GM18505 (cell line): ENCODE results near the gene ZNF227.
"Not testable (repeated sequence)": the region's sequence is repeated elsewhere in the genome, so short reads cannot be mapped to it uniquely, and the experiment has no call there.

Experiments
- ATAC-seq: cut with Tn5 transposase; IDR thresholded peaks from one replicate; pipeline ENCODE4 v1.9.1; 2021; ENCODE audit not compliant: unreplicated experiment
- POLR2A ChIP-seq: IDR thresholded peaks from 4 replicates; pipeline ENCODE4 v1.6.1; 2011; ENCODE audit warnings: borderline replicate concordance; ENCODE audit not compliant: insufficient read depth, insufficient read length; ENCODE audit errors: extremely low read depth

Gene ZNF227

DNA sequence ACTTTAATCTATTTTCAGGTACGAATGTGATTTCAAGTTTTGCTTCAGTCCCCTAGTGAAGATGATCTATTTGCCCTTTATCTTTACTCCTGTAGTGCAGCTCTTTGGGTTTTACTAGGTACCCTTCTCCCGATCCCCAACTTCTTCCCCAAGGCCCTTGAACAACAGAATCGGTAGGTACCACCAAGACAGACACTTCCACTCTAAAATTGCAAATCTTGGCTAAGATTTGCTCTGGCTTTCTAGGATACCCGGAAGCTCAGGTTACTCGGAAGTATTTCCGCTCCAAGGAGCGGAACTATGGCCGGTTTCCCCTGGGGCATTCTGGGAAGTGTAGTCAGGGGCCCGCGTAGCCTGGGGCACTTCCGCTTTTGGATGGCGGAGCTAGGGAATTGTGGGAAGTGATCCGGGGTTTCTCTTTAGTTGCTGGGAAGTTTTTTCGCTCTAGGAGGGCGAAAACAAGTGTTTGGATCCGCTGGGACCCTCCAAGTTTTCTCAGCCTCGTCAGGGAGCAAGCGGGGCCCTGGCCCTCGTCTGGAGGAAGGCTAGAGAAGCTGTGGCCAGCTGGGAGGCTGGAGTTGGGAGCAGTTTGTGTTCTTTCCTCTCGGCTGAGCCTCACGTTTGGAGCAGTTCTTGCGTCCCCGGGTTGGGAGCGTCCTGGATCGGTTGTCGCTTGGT, 5.1 kb upstream of the ZNF227 start:
- peak; percentile 72 for TF ChIP-seq POLR2A
- peak; percentile 82 for ATAC-seq

GRCh38 chr19:44212866-44213346, 574 bp downstream of the ZNF227 start:
- ATAC-seq, result peak; percentile 31
- no peak for TF ChIP-seq POLR2A

- ATAC-seq, result not testable (repeated sequence)
Measured at GRCh38 chr19:44219926-44220325, 7.6 kb downstream of the ZNF227 start.

- ATAC-seq, result not testable (repeated sequence)
Measured at GRCh38 chr19:44220761-44221160, 8.4 kb downstream of the ZNF227 start.

DNA sequence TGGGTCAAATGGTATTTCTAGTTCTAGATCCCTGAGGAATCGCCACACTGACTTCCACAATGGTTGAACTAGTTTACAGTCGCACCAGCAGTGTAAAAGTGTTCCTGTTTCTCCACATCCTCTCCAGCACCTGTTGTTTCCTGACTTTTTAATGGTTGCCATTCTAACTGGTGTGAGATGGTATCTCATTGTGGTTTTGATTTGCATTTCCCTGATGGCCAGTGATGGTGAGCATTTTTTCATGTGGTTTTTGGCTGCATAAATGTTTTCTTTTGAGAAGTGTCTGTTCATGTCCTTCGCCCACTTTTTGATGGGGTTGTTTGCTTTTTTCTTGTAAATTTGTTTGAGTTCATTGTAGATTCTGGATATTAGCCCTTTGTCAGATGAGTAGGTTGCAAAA, 9.0 kb downstream of the ZNF227 start:
- not testable (repeated sequence) for ATAC-seq

DNA sequence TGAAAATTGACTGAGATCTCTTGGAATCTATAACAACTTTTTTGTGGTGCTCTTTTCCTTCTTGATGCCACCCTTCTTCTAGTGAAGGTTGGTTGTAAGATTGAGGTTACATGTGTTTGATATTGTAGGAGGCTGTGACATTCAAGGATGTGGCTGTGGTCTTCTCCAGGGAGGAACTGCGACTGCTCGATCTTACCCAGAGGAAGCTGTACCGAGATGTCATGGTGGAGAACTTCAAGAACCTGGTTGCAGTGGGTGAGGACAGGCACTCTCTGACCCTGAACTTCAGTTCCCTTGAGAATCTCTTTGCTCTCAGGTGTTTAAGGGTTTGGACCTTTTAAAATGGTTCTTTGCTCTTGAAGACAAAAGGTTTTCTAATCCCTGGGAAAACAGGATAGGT, 16.0 kb downstream of the ZNF227 start:
- TF ChIP-seq POLR2A, result no peak
- no peak for ATAC-seq

GRCh38 chr19:44232867-44233266, 20.5 kb downstream of the ZNF227 start:
- ATAC-seq, result no peak
- no peak for TF ChIP-seq POLR2A

- no peak for ATAC-seq
- TF ChIP-seq POLR2A, result no peak
Measured at GRCh38 chr19:44236384-44236783, 24.1 kb downstream of the ZNF227 start.

DNA sequence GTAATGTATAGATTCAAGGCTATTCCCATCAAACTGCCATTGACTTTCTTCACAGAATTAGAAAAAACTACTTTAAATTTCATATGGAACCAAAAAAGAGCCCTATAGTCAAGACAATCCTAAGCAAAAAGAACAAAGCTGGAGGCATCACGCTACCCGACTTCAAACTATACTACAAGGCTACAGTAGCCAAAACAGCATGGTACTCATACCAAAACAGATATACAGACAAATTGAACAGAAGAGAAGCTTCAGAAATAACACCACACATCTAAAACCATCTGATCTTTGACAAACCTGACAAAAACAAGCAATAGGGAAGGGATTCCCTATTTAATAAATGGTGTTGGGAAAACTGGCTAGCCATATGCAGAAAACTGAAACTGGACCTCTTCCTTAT, 40.0 kb downstream of the ZNF227 start:
- not testable (repeated sequence) for ATAC-seq

- ATAC-seq, result not testable (repeated sequence)
Measured at GRCh38 chr19:44253392-44253791, 41.1 kb downstream of the ZNF227 start.

DNA sequence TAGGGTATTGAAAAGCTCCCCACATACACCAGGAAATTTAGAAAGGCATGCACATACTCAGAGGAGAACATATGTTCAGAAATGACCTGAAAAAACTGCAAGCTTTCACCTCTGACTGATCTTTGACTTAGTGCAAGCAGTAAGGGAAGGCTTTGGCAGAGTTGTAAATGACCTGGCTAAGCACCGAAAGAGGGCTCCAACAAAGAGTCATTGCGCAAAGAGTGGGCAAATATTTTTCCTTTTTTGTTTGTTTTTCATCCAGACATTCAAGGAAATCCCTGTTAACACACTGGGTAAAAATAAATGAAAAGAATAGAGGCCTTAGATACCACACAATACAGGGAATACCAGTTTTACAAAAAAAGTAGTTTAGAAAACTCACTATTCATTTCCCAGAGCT, 42.2 kb downstream of the ZNF227 start:
- no peak for TF ChIP-seq POLR2A
- ATAC-seq, result no peak

GRCh38 chr19:44255705-44256411, 43.5 kb downstream of the ZNF227 start:
- no peak for ATAC-seq
- TF ChIP-seq POLR2A, result no peak

- TF ChIP-seq POLR2A, result no peak
- no peak for ATAC-seq
Measured at GRCh38 chr19:44258136-44258535, 45.8 kb downstream of the ZNF227 start.

GRCh38 chr19:44258835-44259413, 46.6 kb downstream of the ZNF227 start:
- no peak for ATAC-seq
- no peak for TF ChIP-seq POLR2A

DNA sequence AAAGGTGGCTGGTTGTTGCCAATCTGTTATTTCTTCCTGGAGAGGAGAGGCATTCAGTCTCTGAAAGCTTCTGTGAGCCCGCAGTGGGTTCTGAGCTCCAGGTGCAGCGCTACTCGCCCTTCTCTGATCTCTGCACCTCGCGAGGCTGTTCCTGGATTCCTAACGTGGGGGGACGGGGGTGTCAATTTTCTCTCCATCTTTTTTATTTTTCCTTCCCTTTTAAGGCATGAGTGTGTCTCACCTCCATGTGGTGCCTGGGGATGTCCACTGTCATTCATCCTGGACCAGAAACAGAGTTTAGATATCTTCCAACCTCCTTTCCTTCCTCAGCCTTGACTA, 48.0 kb downstream of the ZNF227 start:
- ATAC-seq, result no peak
- no peak for TF ChIP-seq POLR2A
